NCI-H146 treated with DMSO at 0.1 percent for 48 hours (cell line): Measurements from ENCODE around the gene KRTAP3-3.
"Not testable (repeated sequence)": the region's sequence is repeated elsewhere in the genome, so short reads cannot be mapped to it uniquely, and the experiment has no call there.

Source experiments
- DNase-seq: peaks from one replicate; lab custom pipeline; 2025; ENCODE audit not compliant: unreplicated experiment; lab: John Stamatoyannopoulos, UW

KRTAP3-3 gene

GRCh38 chr17:40993839-40994238 lies at the start of gene KRTAP3-3:
TSS of gene KRTAP3-3 (minus strand) at chr17:40994164. CDS start at chr17:40994097, 67 bp downstream.
- DNase-seq, result peak; percentile 15

DNA sequence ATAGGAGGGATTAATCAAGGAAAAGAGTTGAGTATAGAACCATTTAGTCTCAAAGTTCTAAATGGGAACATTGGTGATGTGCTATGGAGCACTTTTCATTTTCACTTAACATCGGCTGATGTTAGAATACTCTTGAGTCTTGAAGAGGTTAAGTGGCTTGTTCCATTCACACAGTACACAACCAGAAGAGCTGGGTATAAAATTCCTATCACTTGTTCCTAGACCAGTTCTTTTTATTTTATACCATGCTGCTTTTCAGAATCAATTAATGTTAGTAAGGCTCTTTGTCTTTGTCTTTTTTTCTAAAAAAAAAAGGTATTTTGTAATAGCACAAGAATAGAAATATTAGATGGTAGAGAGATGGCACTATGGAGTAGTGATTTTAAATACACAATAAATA lies 49.0 kb upstream of the KRTAP3-3 start:
- no peak for DNase-seq

DNA sequence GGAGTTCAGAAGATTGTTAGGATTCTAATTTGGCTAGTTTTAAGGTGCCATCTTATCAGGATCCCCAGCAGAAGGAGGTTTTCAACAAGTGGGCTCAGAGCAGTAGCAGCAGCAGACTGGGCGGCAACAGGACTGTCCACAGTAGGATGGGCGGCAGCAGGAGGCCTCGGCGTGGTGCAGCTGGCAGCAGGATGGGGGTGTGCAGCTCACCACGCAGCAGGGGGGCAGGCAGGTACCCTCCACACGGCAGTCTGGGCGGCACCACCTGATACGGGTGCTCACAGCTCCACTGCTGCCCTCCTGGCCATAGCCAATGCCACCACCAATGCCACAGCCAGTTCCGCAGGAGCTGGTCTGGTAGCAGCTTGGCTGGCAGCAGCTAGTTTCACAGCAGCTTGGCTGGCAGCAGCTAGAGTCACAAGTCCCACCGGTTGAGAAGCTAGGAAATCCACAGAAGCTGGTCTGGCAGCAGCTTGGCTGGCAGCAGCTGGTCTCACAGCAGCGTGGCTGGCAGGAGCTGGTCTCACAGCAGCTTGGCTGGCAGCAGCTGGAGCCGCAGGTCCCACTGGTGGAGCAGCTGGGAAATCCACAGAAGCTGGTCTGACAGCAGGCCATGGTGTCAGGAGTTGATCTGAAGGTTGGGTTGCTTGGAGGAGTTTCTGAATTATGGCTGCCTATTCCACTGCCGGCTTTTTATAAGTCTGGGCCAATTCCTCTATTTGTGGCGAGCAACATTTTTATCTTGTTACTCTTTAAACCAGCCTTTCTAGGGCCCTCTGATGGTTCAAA lies 47.0 kb upstream of the KRTAP3-3 start, which contains the start of gene KRTAP1-1:
KRTAP1-1 (minus strand) TSS at position 668 of the 789 bp plus-strand sequence; CDS start at position 615, 53 bp downstream.
- not testable (repeated sequence) for DNase-seq

- no peak for DNase-seq
Measured at GRCh38 chr17:41037853-41038350, 43.9 kb upstream of the KRTAP3-3 start.

- DNase-seq, result peak; percentile 26
Measured at GRCh38 chr17:41034346-41034935, 40.5 kb upstream of the KRTAP3-3 start, which contains the start of gene KRTAP1-3. TSS of gene KRTAP1-3 (minus strand) at chr17:41034874. CDS start at chr17:41034821, 53 bp downstream.

GRCh38 chr17:41029633-41030245 lies 35.8 kb upstream of the KRTAP3-3 start, which contains the start of gene KRTAP1-4:
TSS of gene KRTAP1-4 (minus strand) at chr17:41030195. CDS start at chr17:41030078, 117 bp downstream.
- DNase-seq, result peak; percentile 40

DNA sequence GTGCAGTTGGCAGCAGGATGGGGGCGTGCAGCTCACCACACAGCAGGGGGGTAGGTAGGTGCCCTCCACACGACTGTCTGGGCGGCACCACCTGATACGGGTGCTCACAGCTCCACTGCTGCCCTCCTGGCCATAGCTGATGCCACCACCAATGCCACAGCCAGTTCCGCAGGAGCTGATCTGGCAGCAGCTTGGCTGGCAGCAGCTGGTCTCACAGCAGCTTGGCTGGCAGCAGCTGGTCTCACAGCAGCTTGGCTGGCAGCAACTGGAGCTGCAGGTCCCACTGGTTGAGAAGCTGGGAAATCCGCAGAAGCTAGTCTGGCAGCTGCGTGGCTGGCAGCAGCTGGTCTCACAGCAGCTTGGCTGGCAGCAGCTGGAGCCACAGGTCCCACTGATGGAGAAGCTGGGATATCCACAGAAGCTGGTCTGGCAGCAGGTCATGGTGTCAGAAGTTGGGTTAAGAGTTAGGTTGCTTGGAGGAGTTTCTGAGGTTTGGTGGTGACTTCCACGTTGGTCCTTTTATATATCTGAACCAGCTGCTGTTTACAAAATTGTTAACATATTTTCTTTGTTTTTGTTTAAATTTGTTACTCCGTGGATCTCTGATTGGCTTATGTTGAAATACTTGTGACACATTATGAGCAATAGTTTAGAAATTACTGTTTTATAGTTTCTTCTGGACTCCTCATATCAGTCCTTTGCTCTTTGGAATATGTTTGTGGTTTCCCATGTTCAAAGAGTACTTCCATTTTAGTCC lies 32.9 kb upstream of the KRTAP3-3 start, which contains the start of gene KRTAP1-5:
KRTAP1-5 (minus strand) TSS at position 494 of the 757 bp plus-strand sequence; CDS start at position 441, 53 bp downstream.
- no peak for DNase-seq

GRCh38 chr17:41024697-41025096 lies 30.7 kb upstream of the KRTAP3-3 start:
- DNase-seq, result no peak

GRCh38 chr17:41020336-41020735 lies 26.4 kb upstream of the KRTAP3-3 start:
- DNase-seq, result peak; percentile 85

DNA sequence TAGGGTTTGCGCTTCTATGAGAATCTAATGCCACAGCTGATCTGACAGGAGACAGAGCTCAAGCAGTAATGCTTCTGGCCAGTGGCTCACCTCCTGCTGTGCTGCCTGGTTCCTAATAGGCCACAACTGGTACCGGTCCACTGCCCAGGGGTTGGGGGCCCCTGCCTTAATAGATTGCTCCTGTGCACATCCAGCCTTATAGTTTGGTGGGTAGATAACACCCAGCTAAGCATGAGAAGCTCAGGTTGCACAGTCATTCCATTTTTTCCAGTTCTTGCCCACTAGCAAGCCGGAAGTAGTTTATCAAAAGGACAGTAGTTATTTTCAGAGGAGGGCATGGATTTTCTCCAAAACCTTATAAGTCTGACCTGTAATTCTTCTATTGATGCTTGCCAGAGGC lies 25.5 kb upstream of the KRTAP3-3 start:
- DNase-seq, result no peak

GRCh38 chr17:41018541-41018940 lies 24.6 kb upstream of the KRTAP3-3 start:
- DNase-seq, result no peak

DNA sequence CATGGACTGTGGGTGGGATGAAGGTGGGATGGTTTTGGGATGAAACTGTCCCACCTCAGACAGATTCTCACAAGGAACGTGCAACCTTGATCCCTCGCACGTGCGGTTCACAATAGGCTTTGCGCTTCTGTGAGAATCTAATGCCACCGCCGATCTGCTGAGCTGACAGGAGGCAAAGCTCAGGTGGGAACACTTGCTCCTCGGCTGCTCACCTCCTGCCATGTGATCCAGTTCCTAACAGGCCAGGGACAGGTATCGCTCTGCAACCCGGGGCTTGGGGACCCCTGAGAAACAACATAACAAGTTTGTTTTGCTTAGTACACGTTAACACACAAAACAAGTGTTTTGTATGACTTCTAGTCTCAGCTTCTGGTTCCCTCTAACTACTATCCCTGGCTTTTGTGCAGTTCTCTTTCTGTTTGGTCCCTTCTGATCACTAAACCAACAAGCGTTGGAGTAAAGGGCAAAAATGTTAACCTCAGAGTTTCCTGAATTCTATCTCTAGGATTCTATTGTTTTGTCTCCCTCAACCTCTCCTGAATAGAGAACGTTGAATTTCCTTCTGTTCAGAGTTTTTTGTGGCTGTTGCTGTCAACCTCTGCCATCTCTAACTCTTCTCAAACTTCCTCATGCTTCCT lies 22.7 kb upstream of the KRTAP3-3 start:
- DNase-seq, result no peak

- no peak for DNase-seq
Measured at GRCh38 chr17:41015454-41015853, 21.5 kb upstream of the KRTAP3-3 start.

- no peak for DNase-seq
Measured at GRCh38 chr17:41013606-41014005, 19.6 kb upstream of the KRTAP3-3 start.

DNA sequence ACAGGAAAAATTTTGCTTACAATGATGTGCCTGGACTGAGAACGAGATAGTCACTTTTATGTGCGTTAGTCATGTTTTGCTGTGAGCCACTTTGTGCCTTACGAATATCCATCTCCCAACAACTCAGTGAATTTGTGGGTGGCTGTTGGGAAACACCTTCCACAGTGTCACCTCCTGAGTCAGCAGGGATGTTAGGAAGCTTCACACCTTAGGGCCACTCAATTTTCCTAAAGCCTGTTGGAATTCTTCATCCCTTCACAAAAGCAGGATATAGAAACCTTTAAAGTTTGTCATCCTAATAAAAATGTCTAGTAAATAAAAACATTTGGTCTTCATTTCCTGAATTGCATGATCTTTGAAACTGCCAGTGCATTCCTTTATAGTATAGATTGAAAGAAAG lies 19.2 kb upstream of the KRTAP3-3 start:
- no peak for DNase-seq

DNA sequence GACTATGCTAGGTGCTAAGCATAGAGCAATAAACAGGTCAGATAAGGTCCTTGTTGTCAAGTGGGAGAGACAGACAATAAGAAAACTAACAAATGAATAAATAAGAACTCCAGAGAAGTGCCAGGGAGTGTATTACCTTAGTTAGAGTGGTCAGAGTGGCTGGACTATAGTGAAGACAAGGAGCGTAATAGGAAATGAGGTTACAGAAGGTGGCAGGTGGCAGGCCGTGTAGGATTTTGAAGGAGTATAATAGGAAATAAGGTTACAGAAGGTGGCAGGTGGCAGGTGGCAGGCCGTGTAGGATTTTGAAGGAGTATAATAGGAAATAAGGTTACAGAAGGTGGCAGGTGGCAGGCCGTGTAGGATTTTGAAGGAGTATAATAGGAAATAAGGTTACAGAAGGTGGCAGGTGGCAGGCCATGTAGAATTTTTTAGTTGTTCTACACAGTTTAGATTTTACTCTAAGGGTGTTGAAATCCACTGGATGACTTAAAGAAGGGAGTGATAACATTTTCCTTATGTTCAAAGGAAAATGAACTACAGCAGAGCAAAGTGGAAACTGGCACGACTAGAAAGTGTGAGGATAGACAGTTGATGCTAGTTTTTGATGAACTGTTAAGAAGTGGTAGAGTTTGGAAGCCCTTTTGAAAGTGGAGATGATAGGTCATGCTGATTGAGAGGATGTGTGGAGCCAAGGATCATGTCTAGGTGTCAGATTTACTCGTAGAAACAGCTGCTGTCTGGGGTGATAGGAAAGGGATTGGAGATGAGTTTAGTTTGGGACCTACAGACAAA lies 18.6 kb upstream of the KRTAP3-3 start:
- no peak for DNase-seq

GRCh38 chr17:41010441-41010840 lies 16.5 kb upstream of the KRTAP3-3 start:
- DNase-seq, result no peak

GRCh38 chr17:41009936-41010335 lies 16.0 kb upstream of the KRTAP3-3 start:
- no peak for DNase-seq

DNA sequence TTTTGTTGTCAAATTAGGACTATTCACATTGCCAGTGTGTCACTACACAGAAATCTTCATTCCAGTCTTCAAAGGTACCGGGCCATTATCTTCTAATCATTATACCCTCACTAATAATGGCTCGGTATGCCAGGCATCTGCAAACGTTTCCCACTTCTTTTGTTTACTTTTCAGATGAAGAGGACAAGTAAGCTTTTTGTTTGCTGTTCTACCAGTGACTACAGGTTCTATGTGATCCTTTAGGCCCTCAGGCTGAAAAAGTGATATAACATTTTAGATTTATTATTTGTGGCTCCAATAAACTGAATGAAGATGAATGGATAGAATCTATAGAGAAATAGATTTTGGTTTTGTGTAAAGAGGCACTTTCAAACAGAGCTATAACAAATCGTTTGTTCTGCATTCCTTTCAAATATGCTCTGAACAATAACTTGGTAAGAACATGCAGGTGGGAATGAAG lies 15.4 kb upstream of the KRTAP3-3 start:
- peak; percentile 21 for DNase-seq
